Nephron (organoid): Measurements from ENCODE around the gene TXNRD3.

Experiments used
- H3K27ac Mint-ChIP-seq, 3 experiments: 2 replicates each; pipeline ENCODE4 v1.8.0; 2020; ENCODE audit warnings: mixed read lengths in 3 of 3, mild to moderate bottlenecking in 2 of 3, moderate library complexity in 1 of 3
- H3K27me3 Mint-ChIP-seq: 2 replicates; pipeline ENCODE4 v1.8.0; 2021; ENCODE audit warnings: low read depth, mild to moderate bottlenecking, moderate library complexity, mixed read lengths
- H3K36me3 Mint-ChIP-seq: 2 replicates; pipeline ENCODE4 v1.8.0; 2020; ENCODE audit warnings: low read depth, mixed read lengths
- H3K4me1 Mint-ChIP-seq: 2 replicates; pipeline ENCODE4 v1.8.0; 2020; ENCODE audit warnings: mixed read lengths
- H3K4me3 Mint-ChIP-seq, 3 experiments: 2 replicates each; pipeline ENCODE4 v1.8.0; 2020; ENCODE audit warnings: mild to moderate bottlenecking in 3 of 3, mixed read lengths in 3 of 3, moderate library complexity in 2 of 3
- H3K9me3 Mint-ChIP-seq: 2 replicates; pipeline ENCODE4 v1.8.0; 2020; ENCODE audit warnings: mixed read lengths
- CTCF ChIP-seq, 3 experiments: fragments of 200-600 bp; sonication (generic); IDR thresholded peaks; one replicate each; pipeline ENCODE4 v1.5.0; 2021; ENCODE audit warnings: antibody characterized with exemption in 3 of 3; ENCODE audit not compliant: unreplicated experiment in 3 of 3

The TXNRD3 gene

GRCh38 chr3:126571078-126571477, 83.8 kb downstream of the TXNRD3 start:
- Mint-ChIP-seq H3K4me1 (no peaks in the 10 kb centered on the region), H3K27ac (no peak overlapping the region), H3K4me3 (no peak overlapping the region), H3K9me3 (no peaks in the 10 kb centered on the region), H3K27me3 (no peaks in the 10 kb centered on the region), H3K36me3 (no peaks in the 10 kb centered on the region)
- no peak for TF ChIP-seq CTCF (IDR thresholded peaks at IDR 0.05; ENCODE audit: unreplicated experiment in 3 of 3)

- no peak overlapping the region for H3K4me3 Mint-ChIP-seq
These were observed 84.8 kb downstream of the TXNRD3 start for GRCh38 chr3:126570103-126570541.

GRCh38 chr3:126569390-126569975, 85.4 kb downstream of the TXNRD3 start:
- Mint-ChIP-seq H3K36me3 (no peaks in the 10 kb centered on the region), H3K27ac (no peak overlapping the region), H3K4me3 (no peak overlapping the region), H3K9me3 (no peaks in the 10 kb centered on the region), H3K27me3 (no peaks in the 10 kb centered on the region), H3K4me1 (no peaks in the 10 kb centered on the region)
- no peak for TF ChIP-seq CTCF (IDR thresholded peaks at IDR 0.05; ENCODE audit: unreplicated experiment in 3 of 3)

More at GRCh38 chr3:126570103-126570541, 84.8 kb downstream of the TXNRD3 start:
- Mint-ChIP-seq H3K9me3 (no peaks in the 10 kb centered on the region), H3K27ac (no peak overlapping the region), H3K36me3 (no peaks in the 10 kb centered on the region), H3K27me3 (no peaks in the 10 kb centered on the region), H3K4me1 (no peaks in the 10 kb centered on the region)
- TF ChIP-seq CTCF (IDR thresholded peaks at IDR 0.05; ENCODE audit: unreplicated experiment in 3 of 3): no peak

- Mint-ChIP-seq H3K27me3 (no peaks in the 10 kb centered on the region), H3K9me3 (no peaks in the 10 kb centered on the region), H3K36me3 (no peaks in the 10 kb centered on the region), H3K27ac (no peak overlapping the region), H3K4me3 (no peak overlapping the region), H3K4me1 (no peaks in the 10 kb centered on the region)
- TF ChIP-seq CTCF (IDR thresholded peaks at IDR 0.05; ENCODE audit: unreplicated experiment in 3 of 3): no peak
These were observed 86.1 kb downstream of the TXNRD3 start for GRCh38 chr3:126568776-126569342.

- Mint-ChIP-seq H3K27ac (no peak overlapping the region), H3K9me3 (peaks cover under 1% of the 10 kb centered on the region), H3K4me3 (no peak overlapping the region), H3K4me1 (no peaks in the 10 kb centered on the region), H3K27me3 (no peaks in the 10 kb centered on the region), H3K36me3 (no peaks in the 10 kb centered on the region)
- TF ChIP-seq CTCF (IDR thresholded peaks at IDR 0.05; ENCODE audit: unreplicated experiment in 3 of 3): no peak
These were observed 87.1 kb downstream of the TXNRD3 start for GRCh38 chr3:126567696-126568438.
